HG02798 (cell line): ENCODE measurements around the gene DAPK2.
"Not testable (repeated sequence)": the region's sequence is repeated elsewhere in the genome, so short reads cannot be mapped to it uniquely, and the experiment has no call there.

Experiments
- ATAC-seq: cut with Tn5 transposase; IDR thresholded peaks from one replicate; pipeline ENCODE4 v1.9.1; 2021; ENCODE audit warnings: mild to moderate bottlenecking; ENCODE audit not compliant: unreplicated experiment, poor library complexity

The DAPK2 gene

GRCh38 chr15:63979262-63979793, 67.0 kb downstream of the DAPK2 start:
- no peak for ATAC-seq

GRCh38 chr15:63978511-63979261, 67.6 kb downstream of the DAPK2 start:
- ATAC-seq, result no peak

- ATAC-seq, result no peak
These were observed 69.2 kb downstream of the DAPK2 start for GRCh38 chr15:63977119-63977518.

GRCh38 chr15:63974021-63974420, 72.3 kb downstream of the DAPK2 start:
- no peak for ATAC-seq

- ATAC-seq, result no peak
These were observed 72.9 kb downstream of the DAPK2 start for GRCh38 chr15:63973212-63974009.

GRCh38 chr15:63972801-63973200, 73.5 kb downstream of the DAPK2 start:
- no peak for ATAC-seq

- no peak for ATAC-seq
These were observed 74.4 kb downstream of the DAPK2 start for GRCh38 chr15:63971904-63972303.

GRCh38 chr15:63971427-63971805, 74.9 kb downstream of the DAPK2 start:
- no peak for ATAC-seq

GRCh38 chr15:63970621-63971426, 75.5 kb downstream of the DAPK2 start:
- peak; percentile 96 for ATAC-seq

GRCh38 chr15:63969652-63970421, 76.4 kb downstream of the DAPK2 start:
- no peak for ATAC-seq

- ATAC-seq, result no peak
These were observed 77.6 kb downstream of the DAPK2 start for GRCh38 chr15:63968700-63969099.

- no peak for ATAC-seq
These were observed 78.2 kb downstream of the DAPK2 start for GRCh38 chr15:63968122-63968524.

- no peak for ATAC-seq
These were observed 78.7 kb downstream of the DAPK2 start for GRCh38 chr15:63967616-63968015.

- ATAC-seq, result not testable (repeated sequence)
These were observed 83.2 kb downstream of the DAPK2 start for GRCh38 chr15:63962947-63963721.

GRCh38 chr15:63953524-63953923, 92.8 kb downstream of the DAPK2 start:
- ATAC-seq, result no peak

- ATAC-seq, result no peak
These were observed 95.3 kb downstream of the DAPK2 start for GRCh38 chr15:63950911-63951481.

- no peak for ATAC-seq
These were observed 97.3 kb downstream of the DAPK2 start for GRCh38 chr15:63948971-63949370.

- ATAC-seq, result no peak
These were observed 97.8 kb downstream of the DAPK2 start for GRCh38 chr15:63948436-63948835.

GRCh38 chr15:63947228-63947627, 99.1 kb downstream of the DAPK2 start:
- no peak for ATAC-seq
